Fibroblast of lung (primary cell): ENCODE measurements around the gene PCSK6.

ENCODE experiments used
- CTCF ChIP-seq, 2 donors: IDR thresholded peaks in 1 of 2; conservative IDR thresholded peaks in 1 of 2; 1 replicate in 1 of 2; 2 replicates in 1 of 2; pipeline ENCODE4 v1.5.1; 2011 to 2012; ENCODE audit warnings: low read length in 2 of 2, control low read depth in 1 of 2, inconsistent platforms in 1 of 2, low read depth in 1 of 2, mild to moderate bottlenecking in 1 of 2
- EZH2 ChIP-seq: IDR thresholded peaks from 2 replicates; pipeline ENCODE4 v1.5.1; 2012; ENCODE audit warnings: low read length, control low read depth, mild to moderate bottlenecking; ENCODE audit errors: missing control alignments

- TF ChIP-seq EZH2 (no peak), CTCF (conservative IDR thresholded peaks at IDR 0.05 in 1 of 2, IDR thresholded peaks at IDR 0.05 in 1 of 2; ENCODE audit: low read depth in 1 of 2, low read length in 2 of 2) (no peak)
Measured at GRCh38 chr15:101328001-101328400, 161.5 kb downstream of the PCSK6 start.
